GM12892 (cell line): Measurements from ENCODE around the gene CCDC13.

Experiments
- POLR2A ChIP-seq: IDR thresholded peaks from 2 replicates; pipeline ENCODE4 v1.6.1; 2011; ENCODE audit warnings: low read depth, low read length, control low read depth
- POLR2AphosphoS5 ChIP-seq: IDR thresholded peaks from 2 replicates; pipeline ENCODE4 v1.6.1; 2011; ENCODE audit warnings: low read depth, low read length, control low read depth

GRCh38 chr3:42747581-42747980, 25.5 kb downstream of the CCDC13 start:
- TF ChIP-seq POLR2A: no peak
- no peak for TF ChIP-seq POLR2AphosphoS5
